HepG2 (cell line): Measurements from ENCODE around the gene BRI3BP.

Experiments
- CTCF ChIP-seq: sonication (generic); formaldehyde crosslinking; IDR thresholded peaks from 2 replicates; pipeline ENCODE4 v1.5.0; 2020; ENCODE audit warnings: mild to moderate bottlenecking, missing genetic modification reagents, moderate library complexity
- EP300 ChIP-seq, 3 experiments: sonication (generic) in 1 of 3; formaldehyde crosslinking in 1 of 3; IDR thresholded peaks; 2 replicates each; pipeline versions ENCODE4 v1.5.1 to v1.6.1; 2011 to 2020; ENCODE audit warnings: low read depth in 2 of 3, low read length in 2 of 3, borderline replicate concordance in 1 of 3, improper control_type of control experiment in 1 of 3, mild to moderate bottlenecking in 1 of 3, missing genetic modification reagents in 1 of 3, moderate library complexity in 1 of 3
- ERF ChIP-seq: IDR thresholded peaks from 2 replicates; pipeline ENCODE4 v1.6.1; 2018; ENCODE audit warnings: missing biosample characterization, missing genetic modification reagents
- ETV6 ChIP-seq: sonication (generic); formaldehyde crosslinking; conservative IDR thresholded peaks from 2 replicates; pipeline ENCODE4 v1.4.0; 2020; ENCODE audit warnings: missing genetic modification reagents
- POLR2AphosphoS5 ChIP-seq: IDR thresholded peaks from 2 replicates; pipeline ENCODE4 v1.6.1; 2012; ENCODE audit warnings: low read depth, low read length
- PTBP1 ChIP-seq: fragments of 200-400 bp; formaldehyde crosslinking; IDR thresholded peaks from 2 replicates; pipeline ENCODE4 v1.6.1; 2018; ENCODE audit warnings: low read length, low read depth; ENCODE audit not compliant: poor library complexity, severe bottlenecking
- TAF1 ChIP-seq: sonication (generic); formaldehyde crosslinking; IDR thresholded peaks from 2 replicates; pipeline ENCODE4 v1.4.0; 2020; ENCODE audit warnings: missing genetic modification reagents
- YY1 ChIP-seq: IDR thresholded peaks from 2 replicates; pipeline ENCODE4 v1.6.1; 2011; ENCODE audit warnings: low read length, low read depth, moderate library complexity, mild to moderate bottlenecking; ENCODE audit not compliant: insufficient read depth, insufficient replicate concordance
- ZNF142 ChIP-seq: sonication (generic); formaldehyde crosslinking; IDR thresholded peaks from 2 replicates; pipeline ENCODE4 v1.4.0; 2020; ENCODE audit warnings: missing genetic modification reagents
- ZNF260 ChIP-seq: sonication (generic); formaldehyde crosslinking; IDR thresholded peaks from 2 replicates; pipeline ENCODE4 v1.4.0; 2020; ENCODE audit warnings: missing genetic modification reagents, low read depth, mild to moderate bottlenecking, borderline replicate concordance
- ZNF567 ChIP-seq: sonication (generic); formaldehyde crosslinking; IDR thresholded peaks from 2 replicates; pipeline ENCODE4 v1.8.1; 2023; ENCODE audit warnings: mild to moderate bottlenecking, missing genetic modification reagents, borderline replicate concordance
- TF ChIP-seq, protein P1 (sequence below): sonication (generic); formaldehyde crosslinking; IDR thresholded peaks from 2 replicates; pipeline ENCODE4 v1.5.0; 2020; ENCODE audit warnings: mild to moderate bottlenecking, missing genetic modification reagents
- TF ChIP-seq, protein P2 (sequence below): sonication (generic); formaldehyde crosslinking; IDR thresholded peaks from 2 replicates; pipeline ENCODE4 v1.4.0; 2020; ENCODE audit warnings: missing genetic modification reagents, mild to moderate bottlenecking, borderline replicate concordance

DNA sequence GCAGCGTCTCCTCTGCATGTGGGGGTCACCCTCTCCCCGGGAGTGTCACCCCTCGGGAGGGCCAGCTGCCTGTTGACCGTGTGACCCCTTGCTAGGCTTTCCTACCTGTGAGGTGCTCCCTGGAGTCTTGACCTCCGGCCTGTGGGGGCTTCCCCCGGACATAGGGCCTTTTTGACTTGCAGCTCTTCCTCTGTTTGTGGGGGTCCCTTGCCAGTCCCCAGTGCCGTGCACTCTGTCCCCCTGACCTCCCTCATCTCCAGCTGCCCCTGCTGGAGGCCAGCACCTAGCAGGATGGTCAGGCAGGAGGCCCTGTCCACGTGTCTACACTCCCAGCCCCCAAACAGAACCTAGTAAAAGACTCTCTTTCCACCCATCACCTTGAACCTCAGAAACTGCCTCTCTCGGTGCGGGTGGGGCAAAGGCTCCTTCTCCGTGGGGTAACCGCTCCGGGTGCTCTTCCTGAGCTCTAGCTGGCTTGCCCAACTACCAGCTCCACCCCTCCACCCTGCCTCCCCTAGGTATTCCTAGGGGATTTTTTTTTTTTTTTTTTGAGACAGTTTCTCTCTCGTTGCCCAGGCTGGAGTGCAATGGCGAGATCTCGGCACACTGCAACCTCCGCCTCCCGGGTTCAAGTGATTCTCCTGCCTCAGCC lies 72.6 kb downstream of the BRI3BP start:
- TF ChIP-seq, protein P1, sequence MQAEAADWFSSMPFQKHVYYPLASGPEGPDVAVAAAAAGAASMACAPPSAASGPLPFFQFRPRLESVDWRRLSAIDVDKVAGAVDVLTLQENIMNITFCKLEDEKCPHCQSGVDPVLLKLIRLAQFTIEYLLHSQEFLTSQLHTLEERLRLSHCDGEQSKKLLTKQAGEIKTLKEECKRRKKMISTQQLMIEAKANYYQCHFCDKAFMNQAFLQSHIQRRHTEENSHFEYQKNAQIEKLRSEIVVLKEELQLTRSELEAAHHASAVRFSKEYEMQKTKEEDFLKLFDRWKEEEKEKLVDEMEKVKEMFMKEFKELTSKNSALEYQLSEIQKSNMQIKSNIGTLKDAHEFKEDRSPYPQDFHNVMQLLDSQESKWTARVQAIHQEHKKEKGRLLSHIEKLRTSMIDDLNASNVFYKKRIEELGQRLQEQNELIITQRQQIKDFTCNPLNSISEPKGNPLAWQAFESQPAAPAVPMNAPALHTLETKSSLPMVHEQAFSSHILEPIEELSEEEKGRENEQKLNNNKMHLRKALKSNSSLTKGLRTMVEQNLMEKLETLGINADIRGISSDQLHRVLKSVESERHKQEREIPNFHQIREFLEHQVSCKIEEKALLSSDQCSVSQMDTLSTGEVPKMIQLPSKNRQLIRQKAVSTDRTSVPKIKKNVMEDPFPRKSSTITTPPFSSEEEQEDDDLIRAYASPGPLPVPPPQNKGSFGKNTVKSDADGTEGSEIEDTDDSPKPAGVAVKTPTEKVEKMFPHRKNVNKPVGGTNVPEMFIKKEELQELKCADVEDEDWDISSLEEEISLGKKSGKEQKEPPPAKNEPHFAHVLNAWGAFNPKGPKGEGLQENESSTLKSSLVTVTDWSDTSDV (CRISPR knock-in tag): no peak
- TF ChIP-seq ZNF567 (CRISPR knock-in tag) (no peak), ZNF142 (CRISPR knock-in tag) (no peak), ETV6 (CRISPR knock-in tag) (no peak), PTBP1 (no peak), POLR2AphosphoS5 (no peak), EP300 (IDR thresholded peaks at IDR 0.05; ENCODE audit: low read depth in 2 of 2, low read length in 2 of 2) (no peak), EP300 (CRISPR knock-in tag; IDR thresholded peaks at IDR 0.05; ENCODE audit: borderline replicate concordance) (no peak), ZNF260 (CRISPR knock-in tag) (no peak), ERF (CRISPR knock-in tag) (no peak), CTCF (CRISPR knock-in tag) (no peak), TAF1 (CRISPR knock-in tag) (no peak), YY1 (no peak)
- TF ChIP-seq, protein P2, sequence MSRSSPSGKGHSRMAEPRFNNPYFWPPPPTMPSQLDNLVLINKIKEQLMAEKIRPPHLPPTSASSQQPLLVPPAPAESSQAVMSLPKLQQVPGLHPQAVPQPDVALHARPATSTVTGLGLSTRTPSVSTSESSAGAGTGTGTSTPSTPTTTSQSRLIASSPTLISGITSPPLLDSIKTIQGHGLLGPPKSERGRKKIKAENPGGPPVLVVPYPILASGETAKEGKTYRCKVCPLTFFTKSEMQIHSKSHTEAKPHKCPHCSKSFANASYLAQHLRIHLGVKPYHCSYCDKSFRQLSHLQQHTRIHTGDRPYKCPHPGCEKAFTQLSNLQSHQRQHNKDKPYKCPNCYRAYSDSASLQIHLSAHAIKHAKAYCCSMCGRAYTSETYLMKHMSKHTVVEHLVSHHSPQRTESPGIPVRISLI (CRISPR knock-in tag): no peak
